Fibroblast of the aortic adventitia (primary cell): Measurements from ENCODE around the gene ODF2L. TPM values are rescaled to one million over a fixed set of nuclear protein-coding genes. Genes with fewer than 3 reads are reported as not detected.

Experiments
- DNase-seq: peaks from one replicate; pipeline ENCODE4 v3.0.0-alpha.2; 2010; ENCODE audit warnings: low read depth
- H3K4me3 ChIP-seq: 2 replicates; pipeline ENCODE4 v1.5.1; 2011; ENCODE audit warnings: low read depth, mild to moderate bottlenecking, control low read depth, low read length, moderate library complexity
- CTCF ChIP-seq: IDR thresholded peaks from 2 replicates; pipeline ENCODE4 v1.5.1; 2011; ENCODE audit warnings: mild to moderate bottlenecking, low read length, control low read depth, inconsistent platforms; ENCODE audit not compliant: insufficient read depth
- total RNA-seq: library from RNA; depleted of rRNA; stranded (reverse); fragments of >200 nt; gene quantifications from 2 replicates; pipeline ENCODE4 v1.2.3, GENCODE V29; 2012; ENCODE audit warnings: low replicate concordance

ODF2L gene
- total RNA-seq, 1 donor: 65.9 TPM

- no peak for TF ChIP-seq CTCF
- no peak overlapping the region for H3K4me3 ChIP-seq
Observed at GRCh38 chr1:86430376-86430775, 34.3 kb upstream of the ODF2L start.

DNA sequence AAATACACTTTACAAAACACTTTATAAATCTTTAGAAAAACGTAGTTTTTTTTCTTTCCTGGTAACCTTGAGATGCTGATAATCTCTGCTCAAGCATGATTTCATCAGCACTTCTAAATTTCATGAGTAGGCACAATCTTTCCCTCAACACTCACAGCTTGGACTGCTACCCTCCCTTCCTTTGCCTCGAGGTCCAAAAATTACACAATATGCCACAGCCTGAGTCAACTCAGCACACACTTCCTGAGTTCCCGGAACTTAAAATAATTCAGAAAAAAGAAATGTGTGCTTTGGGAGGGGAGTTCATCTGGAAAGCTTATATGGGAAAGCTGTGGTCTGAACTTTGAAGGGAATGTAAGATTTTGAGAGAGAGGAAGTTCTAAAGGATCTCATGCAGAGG is 33.7 kb upstream of the ODF2L start:
- H3K4me3 ChIP-seq: no peak overlapping the region
- DNase-seq: peak; percentile 98
- no peak for TF ChIP-seq CTCF

More at GRCh38 chr1:86430376-86430775, 34.3 kb upstream of the ODF2L start:
- no peak for DNase-seq

DNA sequence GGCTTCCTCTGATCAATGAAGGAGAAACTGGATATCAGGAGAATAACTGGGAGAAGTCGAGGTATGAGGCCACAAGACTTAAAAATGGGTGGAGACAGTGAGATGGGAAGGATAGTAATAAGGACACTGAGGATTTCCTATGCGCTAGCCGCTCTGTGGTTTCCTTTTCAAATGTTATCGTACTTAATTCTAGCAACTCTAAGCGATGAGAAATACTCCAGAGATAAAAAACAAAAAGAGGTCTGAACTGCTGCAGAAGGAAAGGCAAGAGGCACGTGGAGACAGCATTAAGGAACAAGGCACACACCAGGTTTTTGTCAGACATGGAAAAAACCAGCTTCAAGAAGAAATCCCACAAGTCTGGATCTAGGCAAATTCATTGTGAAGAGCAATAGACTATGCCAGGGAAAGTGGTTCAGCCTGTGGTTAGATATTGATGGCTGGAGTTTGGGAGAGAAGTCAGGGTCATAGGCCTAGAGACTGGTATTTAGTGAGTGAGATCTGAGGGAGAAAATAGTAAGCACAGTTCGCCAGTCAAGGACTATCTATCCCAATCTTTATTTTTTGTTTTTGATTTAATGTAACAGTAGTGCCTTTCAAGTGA is 33.1 kb upstream of the ODF2L start:
- peak; percentile 61 for DNase-seq
- TF ChIP-seq CTCF: no peak
- no peak overlapping the region for H3K4me3 ChIP-seq

DNA sequence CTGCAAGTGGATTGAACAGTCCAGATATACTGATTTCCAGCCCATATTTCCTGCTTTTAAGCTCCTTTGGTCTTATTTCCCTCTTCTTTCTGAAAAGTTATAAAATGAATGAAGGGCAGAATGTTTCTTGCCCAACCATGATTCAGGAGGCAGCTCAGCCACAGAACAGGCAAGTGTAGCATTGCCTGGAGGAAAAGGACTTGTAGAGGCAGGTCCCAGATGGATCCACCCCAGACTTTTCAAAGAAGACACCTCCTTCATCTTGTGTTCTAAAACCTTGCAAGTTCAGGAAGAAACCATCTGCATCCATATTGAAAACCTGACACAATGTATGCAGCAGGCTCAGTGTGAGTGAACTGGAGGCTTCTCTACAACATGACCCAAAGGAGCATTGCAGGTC is 27.8 kb upstream of the ODF2L start, which contains the start of gene CLCA2:
Gene CLCA2, plus strand, starts transcription at position 299 of the 400 bp plus-strand sequence. Its CDS starts 77 bp downstream, at position 376.
- no peak for TF ChIP-seq CTCF
- no peak for DNase-seq
- H3K4me3 ChIP-seq: peak within 1 kb of the TSS; percentile 14

- H3K4me3 ChIP-seq: no peak overlapping the region
- TF ChIP-seq CTCF: no peak
- DNase-seq: peak; percentile 62
Observed at GRCh38 chr1:86423473-86423872, 27.4 kb upstream of the ODF2L start.

- no peak overlapping the region for H3K4me3 ChIP-seq
- peak; percentile 85 for DNase-seq
Observed at GRCh38 chr1:86421601-86422280, 25.6 kb upstream of the ODF2L start.

More at GRCh38 chr1:86421601-86422280, 25.6 kb upstream of the ODF2L start:
- TF ChIP-seq CTCF: no peak
